SH-SY5Y (cell line): ENCODE results near the gene GPBP1.

Experiments
- GATA2 ChIP-seq: IDR thresholded peaks from 2 replicates; pipeline ENCODE4 v1.6.1; 2011; ENCODE audit warnings: mild to moderate bottlenecking, low read depth, low read length
- GATA3 ChIP-seq: IDR thresholded peaks from 2 replicates; pipeline ENCODE4 v1.6.1; 2011; ENCODE audit warnings: low read depth, mild to moderate bottlenecking, low read length, moderate library complexity

The GPBP1 gene

GRCh38 chr5:57174128-57174889 lies 450 bp downstream of the GPBP1 start:
- TF ChIP-seq GATA3 = no peak
- no peak for TF ChIP-seq GATA2

GRCh38 chr5:57174890-57175510 lies 1.1 kb downstream of the GPBP1 start:
- TF ChIP-seq GATA3 = no peak
- peak; percentile 31; the same call in 1 of the 2 replicates for TF ChIP-seq GATA2

GRCh38 chr5:57175551-57176309 lies 1.9 kb downstream of the GPBP1 start:
- TF ChIP-seq GATA3 = no peak
- TF ChIP-seq GATA2 = no peak

- TF ChIP-seq GATA2 = no peak
- TF ChIP-seq GATA3 = no peak
Measured at GRCh38 chr5:57176350-57176857, 2.5 kb downstream of the GPBP1 start.

- TF ChIP-seq GATA2 (no peak), GATA3 (no peak)
Measured at GRCh38 chr5:57177479-57178156, 3.8 kb downstream of the GPBP1 start.

GRCh38 chr5:57179262-57180200 lies 5.7 kb downstream of the GPBP1 start:
- TF ChIP-seq GATA3 = no peak
- no peak for TF ChIP-seq GATA2

GRCh38 chr5:57181154-57181553 lies 7.3 kb downstream of the GPBP1 start:
- TF ChIP-seq GATA3 (no peak), GATA2 (no peak)

- TF ChIP-seq GATA3 = no peak
- no peak for TF ChIP-seq GATA2
Measured at GRCh38 chr5:57184322-57184721, 10.5 kb downstream of the GPBP1 start.

- TF ChIP-seq GATA3 = no peak
Measured at GRCh38 chr5:57185313-57185712, 11.5 kb downstream of the GPBP1 start.

GRCh38 chr5:57186194-57186593 lies 12.3 kb downstream of the GPBP1 start:
- no peak for TF ChIP-seq GATA2
- no peak for TF ChIP-seq GATA3

- TF ChIP-seq GATA3 (no peak), GATA2 (no peak)
Measured at GRCh38 chr5:57189515-57189914, 15.7 kb downstream of the GPBP1 start.

- TF ChIP-seq GATA3 (no peak), GATA2 (no peak)
Measured at GRCh38 chr5:57190593-57190992, 16.7 kb downstream of the GPBP1 start.

GRCh38 chr5:57191163-57191562 lies 17.3 kb downstream of the GPBP1 start:
- TF ChIP-seq GATA3 = no peak
- no peak for TF ChIP-seq GATA2

- TF ChIP-seq GATA3 = no peak
- no peak for TF ChIP-seq GATA2
Measured at GRCh38 chr5:57191986-57192385, 18.1 kb downstream of the GPBP1 start.
